Endodermal cell (in vitro differentiated cells): Measurements from ENCODE around the gene DSCAML1. TPM values are rescaled to one million over a fixed set of nuclear protein-coding genes. Genes with fewer than 3 reads are reported as not detected.
"Not testable (repeated sequence)": the region's sequence is repeated elsewhere in the genome, so short reads cannot be mapped to it uniquely, and the experiment has no call there.

Experiments used
- DNase-seq: peaks from one replicate; pipeline ENCODE4 v3.0.0-alpha.2; 2017
- H3K27ac ChIP-seq: 2 replicates; pipeline ENCODE4 v1.5.1; 2013; ENCODE audit warnings: mild to moderate bottlenecking, low read depth, low read length, moderate library complexity
- H3K27me3 ChIP-seq: 2 replicates; pipeline ENCODE4 v1.6.1; 2013; ENCODE audit warnings: mild to moderate bottlenecking, low read length, moderate library complexity; ENCODE audit not compliant: insufficient read depth, control insufficient read depth, poor library complexity, severe bottlenecking
- H3K36me3 ChIP-seq: 2 replicates; pipeline ENCODE4 v1.7.0; 2013; ENCODE audit warnings: mild to moderate bottlenecking, low read length, moderate library complexity; ENCODE audit not compliant: control insufficient read depth, insufficient read depth
- H3K4me1 ChIP-seq: one replicate; pipeline ENCODE4 v1.7.0; 2013; ENCODE audit warnings: low read length; ENCODE audit not compliant: control insufficient read depth, insufficient read depth
- H3K4me3 ChIP-seq: 2 replicates; pipeline ENCODE4 v1.5.1; 2013; ENCODE audit warnings: mild to moderate bottlenecking, low read length, moderate library complexity
- H3K9ac ChIP-seq: 2 replicates; pipeline ENCODE4 v1.6.1; 2013; ENCODE audit warnings: mild to moderate bottlenecking, low read length, moderate library complexity; ENCODE audit not compliant: poor library complexity, severe bottlenecking; ENCODE audit errors: extremely low read depth
- H3K9me3 ChIP-seq: 2 replicates; pipeline ENCODE4 v1.6.1; 2013; ENCODE audit warnings: mild to moderate bottlenecking, low read length, moderate library complexity; ENCODE audit not compliant: control insufficient read depth
- H3K27ac Mint-ChIP-seq: 2 replicates; pipeline ENCODE4 v1.8.0; 2020; ENCODE audit warnings: mixed read lengths
- H3K27me3 Mint-ChIP-seq: 2 replicates; pipeline ENCODE4 v1.8.0; 2021; ENCODE audit warnings: mild to moderate bottlenecking, mixed read lengths; ENCODE audit not compliant: insufficient read depth
- H3K36me3 Mint-ChIP-seq: 2 replicates; pipeline ENCODE4 v1.8.0; 2020; ENCODE audit warnings: low read depth, mixed read lengths
- H3K4me1 Mint-ChIP-seq: 2 replicates; pipeline ENCODE4 v1.8.0; 2020; ENCODE audit warnings: mixed read lengths
- H3K4me3 Mint-ChIP-seq: 2 replicates; pipeline ENCODE4 v1.8.0; 2020; ENCODE audit warnings: mild to moderate bottlenecking, moderate library complexity, mixed read lengths
- H3K9me3 Mint-ChIP-seq: 2 replicates; pipeline ENCODE4 v1.8.0; 2020; ENCODE audit warnings: mild to moderate bottlenecking, mixed read lengths
- CTCF ChIP-seq: fragments of 200-600 bp; sonication (generic); conservative IDR thresholded peaks from 2 replicates; pipeline ENCODE4 v1.5.0; 2021; ENCODE audit warnings: antibody characterized with exemption, mild to moderate bottlenecking
- WGBS, 2 experiments: methylation state at CpG; one replicate each; pipeline versions ENCODE4 v1.1.5 to v1.1.7; 2013; ENCODE audit warnings: missing lambda C conversion rate in 2 of 2, mixed read lengths in 1 of 2; ENCODE audit not compliant: insufficient coverage in 1 of 2, insufficient read length in 1 of 2; 5-methylcytosine and 5-hydroxymethylcytosine counted together
- total RNA-seq, 2 donors: library from RNA; stranded (reverse); fragmentation: NEBNext Ultra II Directional in 1 of 2; extraction: Animal tissue kit (Norgen Biotek cat#: 25700) in 1 of 2; gene quantifications; 2 replicates in 1 of 2; 3 replicates in 1 of 2; pipeline ENCODE4 v1.2.1, GENCODE V29; 2021

Gene DSCAML1
- total RNA-seq, 2 donors from 2014 or later = 5.6 to 10.9 TPM

- H3K4me3 ChIP-seq = no peak overlapping the region
- no peaks in the 10 kb centered on the region for H3K4me1 ChIP-seq
- no peak for DNase-seq
- peaks cover 76% of the 10 kb centered on the region for H3K36me3 Mint-ChIP-seq
- no peak for TF ChIP-seq CTCF
- no peak overlapping the region for H3K27ac Mint-ChIP-seq
- no peaks in the 10 kb centered on the region for H3K27me3 Mint-ChIP-seq
- peaks cover 34% of the 10 kb centered on the region for H3K9me3 Mint-ChIP-seq
- no peak overlapping the region for H3K4me3 Mint-ChIP-seq
- peaks cover 14% of the 10 kb centered on the region for H3K4me1 Mint-ChIP-seq
- H3K27ac ChIP-seq = no peak overlapping the region
- H3K27me3 ChIP-seq = no peaks in the 10 kb centered on the region
- H3K9ac ChIP-seq = no peak overlapping the region
- H3K9me3 ChIP-seq = peaks cover 24% of the 10 kb centered on the region
- WGBS, 2 experiments = 90 to 100% methylated on average over 3 to 6 of the region's 6 CpGs
- peaks cover 51% of the 10 kb centered on the region for H3K36me3 ChIP-seq
Measured at GRCh38 chr11:117407016-117407415, 390.0 kb downstream of the DSCAML1 start.

GRCh38 chr11:117405898-117406297 is 391.1 kb downstream of the DSCAML1 start:
- H3K4me3 Mint-ChIP-seq, H3K4me3 ChIP-seq, H3K4me1 ChIP-seq, H3K27ac ChIP-seq, H3K27ac Mint-ChIP-seq, H3K4me1 Mint-ChIP-seq, DNase-seq, H3K9ac ChIP-seq, H3K27me3 ChIP-seq, H3K27me3 Mint-ChIP-seq: not testable (repeated sequence)
- H3K9me3 Mint-ChIP-seq = peaks cover 35% of the 10 kb centered on the region
- peaks cover 24% of the 10 kb centered on the region for H3K9me3 ChIP-seq
- H3K36me3 Mint-ChIP-seq = peaks cover 87% of the 10 kb centered on the region
- WGBS, 2 experiments = 94 to 100% methylated on average over 2 of the region's 2 CpGs
- peaks cover 51% of the 10 kb centered on the region for H3K36me3 ChIP-seq

GRCh38 chr11:117399100-117399840 is 397.7 kb downstream of the DSCAML1 start:
- H3K9me3 ChIP-seq = peaks cover 31% of the 10 kb centered on the region
- Mint-ChIP-seq H3K9me3 (peaks cover 47% of the 10 kb centered on the region), H3K36me3 (peaks cover 94% of the 10 kb centered on the region)
- not testable (repeated sequence) for H3K4me1 ChIP-seq, H3K27ac ChIP-seq, H3K4me3 Mint-ChIP-seq, DNase-seq, H3K27ac Mint-ChIP-seq, H3K4me3 ChIP-seq, H3K9ac ChIP-seq, H3K27me3 Mint-ChIP-seq, H3K4me1 Mint-ChIP-seq, H3K27me3 ChIP-seq
- peaks cover 51% of the 10 kb centered on the region for H3K36me3 ChIP-seq
- 83 to 93% methylated on average over 2 of the region's 2 CpGs for WGBS, 2 experiments

- DNase-seq, H3K4me1 Mint-ChIP-seq, H3K27ac ChIP-seq, H3K27ac Mint-ChIP-seq, H3K4me1 ChIP-seq, H3K27me3 ChIP-seq, H3K9ac ChIP-seq, H3K4me3 ChIP-seq, H3K4me3 Mint-ChIP-seq, H3K27me3 Mint-ChIP-seq: not testable (repeated sequence)
- Mint-ChIP-seq H3K36me3 (peaks cover 92% of the 10 kb centered on the region), H3K9me3 (peaks cover 43% of the 10 kb centered on the region)
- WGBS, 2 experiments = 95 to 100% methylated on average over 1 to 2 of the region's 2 CpGs
- peaks cover 51% of the 10 kb centered on the region for H3K36me3 ChIP-seq
- peaks cover 31% of the 10 kb centered on the region for H3K9me3 ChIP-seq
Measured at GRCh38 chr11:117398618-117399017, 398.4 kb downstream of the DSCAML1 start.
